GM19328 (cell line): Measurements from ENCODE around the gene POLN.

Experiments used
- ATAC-seq: cut with Tn5 transposase; IDR thresholded peaks from one replicate; pipeline ENCODE4 v1.9.1; 2021; ENCODE audit warnings: mild to moderate bottlenecking, moderate library complexity; ENCODE audit not compliant: unreplicated experiment

The POLN gene

DNA sequence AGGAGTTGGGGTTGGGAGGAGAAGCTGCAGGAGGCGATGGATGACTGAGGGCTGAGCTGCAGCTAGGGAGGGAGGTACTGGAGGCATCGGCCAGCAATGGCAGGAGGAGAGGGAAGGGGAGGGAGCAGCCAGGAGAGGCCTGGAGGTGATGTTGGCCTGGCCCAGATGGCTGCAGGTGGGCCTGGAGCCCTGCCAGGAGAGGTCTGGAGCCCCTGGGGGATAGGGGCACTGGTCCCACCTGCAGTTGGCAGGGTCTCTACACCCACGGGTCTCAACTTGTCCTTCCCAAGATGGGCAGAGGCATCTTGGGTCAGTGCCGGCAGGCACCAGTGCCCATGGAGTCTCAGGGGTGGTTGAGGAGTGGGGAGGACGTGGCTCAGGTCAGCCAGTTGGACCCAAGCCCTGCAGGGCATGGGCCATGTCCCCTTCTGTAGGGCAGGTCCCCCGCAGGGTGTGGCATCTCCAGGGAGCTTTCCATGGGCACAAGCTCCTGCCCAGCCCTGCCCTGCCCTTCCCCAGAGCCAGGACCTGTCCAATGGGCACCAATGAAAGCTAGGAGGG, 22.6 kb upstream of the POLN start:
- ATAC-seq = no peak

DNA sequence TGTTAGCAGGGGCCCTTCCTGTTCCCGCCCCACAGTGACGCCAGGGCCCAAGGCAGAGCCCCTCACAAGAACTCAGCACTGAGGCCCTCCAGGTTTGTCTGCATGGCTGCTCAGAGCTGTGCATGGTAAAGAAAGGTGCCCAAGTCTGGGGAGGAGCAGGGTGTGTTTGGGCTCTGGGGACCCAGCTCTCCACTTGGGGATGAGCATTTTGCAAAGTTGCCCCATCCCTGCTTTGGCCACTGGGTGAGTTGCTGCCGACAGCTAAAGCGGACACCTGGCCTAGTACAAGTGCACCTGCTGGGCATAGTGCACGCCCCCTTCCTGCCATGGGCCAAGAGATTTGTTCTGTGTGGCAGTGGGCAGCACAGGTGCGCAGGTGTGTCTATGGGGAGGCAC, 22.0 kb upstream of the POLN start:
- ATAC-seq = no peak

GRCh38 chr4:2262944-2263250, 21.0 kb upstream of the POLN start:
- no peak for ATAC-seq

- peak; percentile 89 for ATAC-seq
These were observed 20.4 kb upstream of the POLN start for GRCh38 chr4:2262145-2262943.

- no peak for ATAC-seq
These were observed 19.9 kb upstream of the POLN start, which contains the start of gene MXD4 for GRCh38 chr4:2261853-2262144. Gene MXD4, minus strand, starts transcription at chr4:2262109. Its CDS starts 129 bp downstream, at chr4:2261980.

GRCh38 chr4:2261110-2261852, 19.4 kb upstream of the POLN start:
- no peak for ATAC-seq

- ATAC-seq = no peak
These were observed 18.6 kb upstream of the POLN start for GRCh38 chr4:2260344-2261109.

GRCh38 chr4:2259541-2260343, 17.8 kb upstream of the POLN start:
- no peak for ATAC-seq

- ATAC-seq = no peak
These were observed 17.2 kb upstream of the POLN start for GRCh38 chr4:2259036-2259540.

DNA sequence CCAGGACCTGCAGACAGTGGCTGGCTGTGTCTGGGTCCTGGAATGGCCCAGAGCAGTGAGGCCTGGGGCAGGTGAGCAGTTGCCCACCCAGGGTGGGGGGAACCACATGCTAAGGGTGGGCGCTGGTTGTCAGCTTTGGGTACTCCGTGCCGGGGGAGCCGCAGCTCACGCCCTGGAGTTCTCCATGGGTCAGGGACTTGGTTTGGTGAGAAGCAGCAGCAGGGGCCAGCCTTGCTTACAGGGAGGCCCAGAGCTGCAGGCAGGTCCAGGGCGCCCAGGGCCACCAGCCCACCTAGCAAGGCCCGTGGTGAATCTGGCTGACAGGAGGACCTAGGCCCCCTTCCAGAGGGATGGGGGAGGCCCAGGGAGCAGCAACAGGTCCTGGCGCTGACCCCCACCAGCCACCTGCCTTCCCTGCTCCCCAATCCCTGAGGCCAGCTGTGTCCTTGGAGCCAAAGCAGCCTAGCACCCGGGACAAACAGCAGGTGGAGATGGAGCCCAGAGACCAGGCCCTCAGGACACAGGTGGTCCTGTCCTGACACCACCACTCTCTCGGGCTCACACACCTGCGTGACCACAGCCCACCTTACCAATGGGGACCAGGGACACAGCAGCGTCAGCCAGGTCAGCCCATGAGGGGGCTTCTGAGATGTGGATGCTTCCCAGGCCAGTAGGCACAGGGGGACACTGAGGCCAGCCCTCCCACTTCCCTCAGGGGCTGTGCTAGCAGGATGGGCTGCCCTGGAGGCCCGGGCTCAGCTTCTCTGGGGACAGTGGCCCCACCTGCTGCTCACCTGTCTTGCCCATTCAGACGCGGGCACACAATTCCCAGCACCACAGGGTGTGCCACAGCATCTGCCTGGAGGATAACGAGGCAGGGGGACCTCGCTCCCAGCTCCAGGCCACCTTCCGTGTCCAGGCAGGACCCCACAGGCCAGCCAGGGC, 16.4 kb upstream of the POLN start:
- no peak for ATAC-seq

GRCh38 chr4:2257361-2258081, 15.6 kb upstream of the POLN start:
- no peak for ATAC-seq

- ATAC-seq = no peak
These were observed 14.9 kb upstream of the POLN start for GRCh38 chr4:2256781-2257191.

- ATAC-seq = no peak
These were observed 14.3 kb upstream of the POLN start for GRCh38 chr4:2256156-2256731.

- ATAC-seq = no peak
These were observed 13.7 kb upstream of the POLN start for GRCh38 chr4:2255501-2256155.

GRCh38 chr4:2254665-2255500, 13.0 kb upstream of the POLN start:
- ATAC-seq = no peak

DNA sequence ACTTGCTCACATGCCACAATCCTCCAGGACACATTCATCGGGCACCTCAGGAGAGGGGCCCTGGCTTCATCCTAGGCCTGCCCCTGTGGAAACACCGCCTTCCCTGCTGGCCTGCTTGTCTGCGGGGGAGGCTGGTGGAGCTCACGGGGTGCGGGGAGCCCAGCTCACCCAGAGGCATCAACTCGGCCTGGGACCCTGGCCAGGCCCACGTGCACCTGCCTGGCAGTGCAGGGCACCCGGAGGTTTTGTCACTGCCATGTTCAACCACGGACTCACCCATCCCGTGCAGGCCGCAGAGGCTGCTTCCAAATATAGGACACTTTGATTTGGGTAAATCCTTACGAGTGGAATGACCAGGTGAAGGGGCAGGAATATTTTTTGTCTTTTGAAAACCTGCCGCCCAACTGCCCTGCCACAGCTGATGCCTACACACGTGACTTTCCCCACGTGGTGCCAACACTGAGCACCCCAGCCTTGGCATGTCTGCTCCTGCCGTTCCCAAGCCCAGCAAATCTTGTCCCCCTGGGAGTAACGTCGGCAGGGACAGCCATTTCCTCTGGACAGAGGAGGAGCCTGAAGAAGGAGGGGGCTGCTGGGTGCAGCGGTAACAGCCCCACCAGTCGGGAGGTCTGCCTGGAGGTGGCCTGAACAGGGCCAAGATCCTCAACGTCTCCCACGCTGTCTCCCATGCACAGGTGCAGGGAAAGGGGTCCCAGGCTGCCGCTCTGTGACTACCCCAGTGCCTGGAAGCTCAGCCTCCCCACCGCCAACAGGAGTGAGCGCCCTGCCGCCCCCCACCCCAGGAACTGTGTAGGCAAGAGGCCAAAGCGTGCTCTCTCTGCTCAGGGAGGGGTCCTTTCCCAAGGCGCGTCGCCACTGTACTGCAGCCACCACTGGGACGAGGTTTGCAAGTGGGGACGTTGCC, 11.5 kb upstream of the POLN start:
- ATAC-seq = no peak
